Activated T-helper 17 cell treated with anti-CD3 and anti-CD28 coated beads, Interleukin-2, amount 50 U/mL, for 72 hours (primary cell): ENCODE measurements around the gene ELK1. TPM values are rescaled to one million over a fixed set of nuclear protein-coding genes. Genes with fewer than 3 reads are reported as not detected.

Experiments used
- ATAC-seq: fragments of 150-1000 bp; cut with Tn5 transposase; replicated peaks from 2 replicates; pipeline ENCODE4 v1.10.0; 2021; ENCODE audit warnings: mild to moderate bottlenecking, moderate library complexity
- H3K27ac Mint-ChIP-seq: one replicate; pipeline ENCODE4 v1.8.0; 2022; ENCODE audit warnings: mixed read lengths
- H3K27me3 Mint-ChIP-seq: one replicate; pipeline ENCODE4 v1.8.0; 2022; ENCODE audit warnings: mixed read lengths
- H3K36me3 Mint-ChIP-seq: one replicate; pipeline ENCODE4 v1.8.0; 2022; ENCODE audit warnings: low read depth, mild to moderate bottlenecking, mixed read lengths
- H3K4me1 Mint-ChIP-seq: one replicate; pipeline ENCODE4 v1.8.0; 2022; ENCODE audit warnings: mixed read lengths
- H3K4me3 Mint-ChIP-seq: one replicate; pipeline ENCODE4 v1.8.0; 2022; ENCODE audit warnings: mild to moderate bottlenecking, mixed read lengths
- H3K9me3 Mint-ChIP-seq: one replicate; pipeline ENCODE4 v1.8.0; 2022; ENCODE audit warnings: mixed read lengths
- total RNA-seq, 2 donors: library from RNA; stranded (reverse); gene quantifications; one replicate each; pipeline ENCODE4 v1.2.3, GENCODE V29; 2022

Gene ELK1
- total RNA-seq, 2 donors from 2014 or later = 77.8 to 95.9 TPM

- Mint-ChIP-seq H3K4me3 (peak within 1 kb of the TSS; percentile 91), H3K27me3 (no peaks in the 10 kb centered on the region), H3K27ac (peak within 1 kb of the TSS; percentile 97), H3K4me1 (peaks cover 7% of the 10 kb centered on the region), H3K9me3 (peaks cover 4% of the 10 kb centered on the region), H3K36me3 (peaks cover 55% of the 10 kb centered on the region)
- ATAC-seq = peak; percentile 86
These were observed 8.5 kb upstream of the ELK1 start, which contains the start of gene UXT for GRCh38 chrX:47658684-47659420. Gene UXT (minus strand): TSS chrX:47659180. CDS start chrX:47658927, 253 bp downstream.

GRCh38 chrX:47658301-47658683 is 7.9 kb upstream of the ELK1 start:
- ATAC-seq = no peak
- H3K4me1 Mint-ChIP-seq = peaks cover 7% of the 10 kb centered on the region
- H3K27ac Mint-ChIP-seq = peak overlapping the region; percentile 97
- peaks cover 4% of the 10 kb centered on the region for H3K9me3 Mint-ChIP-seq
- peaks cover 61% of the 10 kb centered on the region for H3K36me3 Mint-ChIP-seq
- peak overlapping the region; percentile 91 for H3K4me3 Mint-ChIP-seq
- no peaks in the 10 kb centered on the region for H3K27me3 Mint-ChIP-seq

- Mint-ChIP-seq H3K27ac (peak overlapping the region; percentile 94), H3K27me3 (no peaks in the 10 kb centered on the region), H3K36me3 (peaks cover 97% of the 10 kb centered on the region), H3K9me3 (no peaks in the 10 kb centered on the region), H3K4me1 (peaks cover 20% of the 10 kb centered on the region), H3K4me3 (peak overlapping the region; percentile 96)
- no peak for ATAC-seq
These were observed 911 bp upstream of the ELK1 start for GRCh38 chrX:47651043-47651905.

GRCh38 chrX:47649781-47650163 is 591 bp downstream of the ELK1 start:
- peaks cover 22% of the 10 kb centered on the region for H3K4me1 Mint-ChIP-seq
- peak overlapping the region; percentile 94 for H3K27ac Mint-ChIP-seq
- ATAC-seq = no peak
- peaks cover 95% of the 10 kb centered on the region for H3K36me3 Mint-ChIP-seq
- H3K27me3 Mint-ChIP-seq = no peaks in the 10 kb centered on the region
- peak overlapping the region; percentile 96 for H3K4me3 Mint-ChIP-seq
- no peaks in the 10 kb centered on the region for H3K9me3 Mint-ChIP-seq

GRCh38 chrX:47649271-47649670 is 1.1 kb downstream of the ELK1 start:
- H3K36me3 Mint-ChIP-seq = peaks cover 95% of the 10 kb centered on the region
- no peak for ATAC-seq
- peak overlapping the region; percentile 96 for H3K4me3 Mint-ChIP-seq
- no peaks in the 10 kb centered on the region for H3K27me3 Mint-ChIP-seq
- peaks cover 27% of the 10 kb centered on the region for H3K4me1 Mint-ChIP-seq
- H3K9me3 Mint-ChIP-seq = no peaks in the 10 kb centered on the region
- H3K27ac Mint-ChIP-seq = peak overlapping the region; percentile 94

GRCh38 chrX:47648376-47648775 is 2.0 kb downstream of the ELK1 start:
- ATAC-seq = peak; percentile 7
- H3K9me3 Mint-ChIP-seq = no peaks in the 10 kb centered on the region
- H3K4me1 Mint-ChIP-seq = peaks cover 30% of the 10 kb centered on the region
- H3K27me3 Mint-ChIP-seq = no peaks in the 10 kb centered on the region
- H3K4me3 Mint-ChIP-seq = peak overlapping the region; percentile 96
- H3K27ac Mint-ChIP-seq = peak overlapping the region; percentile 94
- H3K36me3 Mint-ChIP-seq = peaks cover 95% of the 10 kb centered on the region

- H3K4me1 Mint-ChIP-seq = peaks cover 30% of the 10 kb centered on the region
- peak overlapping the region; percentile 96 for H3K4me3 Mint-ChIP-seq
- peak overlapping the region; percentile 23 for H3K27ac Mint-ChIP-seq
These were observed 3.7 kb downstream of the ELK1 start for GRCh38 chrX:47646636-47647035.

GRCh38 chrX:47645530-47645929 is 4.8 kb downstream of the ELK1 start:
- Mint-ChIP-seq H3K27ac (no peak overlapping the region), H3K9me3 (no peaks in the 10 kb centered on the region), H3K36me3 (peaks cover 67% of the 10 kb centered on the region), H3K4me1 (peaks cover 23% of the 10 kb centered on the region), H3K4me3 (no peak overlapping the region), H3K27me3 (no peaks in the 10 kb centered on the region)
- ATAC-seq = no peak

More at GRCh38 chrX:47646636-47647035, 3.7 kb downstream of the ELK1 start:
- no peak for ATAC-seq
- H3K9me3 Mint-ChIP-seq = no peaks in the 10 kb centered on the region
- H3K36me3 Mint-ChIP-seq = peaks cover 79% of the 10 kb centered on the region
- no peaks in the 10 kb centered on the region for H3K27me3 Mint-ChIP-seq

GRCh38 chrX:47644557-47645091 is 5.7 kb downstream of the ELK1 start:
- peaks cover 62% of the 10 kb centered on the region for H3K36me3 Mint-ChIP-seq
- peaks cover 30% of the 10 kb centered on the region for H3K4me1 Mint-ChIP-seq
- peak overlapping the region; percentile 62 for H3K27ac Mint-ChIP-seq
- ATAC-seq = no peak
- H3K9me3 Mint-ChIP-seq = no peaks in the 10 kb centered on the region
- H3K27me3 Mint-ChIP-seq = no peaks in the 10 kb centered on the region
- peak overlapping the region; percentile 29 for H3K4me3 Mint-ChIP-seq

GRCh38 chrX:47643926-47644325 is 6.4 kb downstream of the ELK1 start:
- H3K9me3 Mint-ChIP-seq = no peaks in the 10 kb centered on the region
- no peaks in the 10 kb centered on the region for H3K27me3 Mint-ChIP-seq
- peaks cover 55% of the 10 kb centered on the region for H3K36me3 Mint-ChIP-seq
- ATAC-seq = no peak
- no peak overlapping the region for H3K4me3 Mint-ChIP-seq
- H3K27ac Mint-ChIP-seq = no peak overlapping the region
- peaks cover 32% of the 10 kb centered on the region for H3K4me1 Mint-ChIP-seq

- Mint-ChIP-seq H3K9me3 (no peaks in the 10 kb centered on the region), H3K27ac (no peak overlapping the region), H3K4me3 (peak overlapping the region; percentile 42), H3K27me3 (no peaks in the 10 kb centered on the region), H3K4me1 (peaks cover 10% of the 10 kb centered on the region), H3K36me3 (peaks cover 5% of the 10 kb centered on the region)
- no peak for ATAC-seq
These were observed 11.5 kb downstream of the ELK1 start for GRCh38 chrX:47638816-47639215.

- peak overlapping the region; percentile 34 for H3K27ac Mint-ChIP-seq
- no peaks in the 10 kb centered on the region for H3K9me3 Mint-ChIP-seq
- peaks cover 5% of the 10 kb centered on the region for H3K36me3 Mint-ChIP-seq
- peaks cover 10% of the 10 kb centered on the region for H3K4me1 Mint-ChIP-seq
- H3K4me3 Mint-ChIP-seq = peak overlapping the region; percentile 42
- ATAC-seq = peak; percentile 55
- H3K27me3 Mint-ChIP-seq = no peaks in the 10 kb centered on the region
These were observed 12.7 kb downstream of the ELK1 start for GRCh38 chrX:47637546-47638195.

- no peaks in the 10 kb centered on the region for H3K27me3 Mint-ChIP-seq
- no peaks in the 10 kb centered on the region for H3K9me3 Mint-ChIP-seq
- H3K4me3 Mint-ChIP-seq = no peak overlapping the region
- ATAC-seq = peak; percentile 83
- peaks cover 10% of the 10 kb centered on the region for H3K4me1 Mint-ChIP-seq
- no peak overlapping the region for H3K27ac Mint-ChIP-seq
- H3K36me3 Mint-ChIP-seq = peaks cover 9% of the 10 kb centered on the region
These were observed 15.3 kb downstream of the ELK1 start for GRCh38 chrX:47634871-47635575.
